ENCODE measurements around the gene ABCA8. TPM values are rescaled to one million over a fixed set of nuclear protein-coding genes. Genes with fewer than 3 reads are reported as not detected.

ABCA8 gene, protein sequence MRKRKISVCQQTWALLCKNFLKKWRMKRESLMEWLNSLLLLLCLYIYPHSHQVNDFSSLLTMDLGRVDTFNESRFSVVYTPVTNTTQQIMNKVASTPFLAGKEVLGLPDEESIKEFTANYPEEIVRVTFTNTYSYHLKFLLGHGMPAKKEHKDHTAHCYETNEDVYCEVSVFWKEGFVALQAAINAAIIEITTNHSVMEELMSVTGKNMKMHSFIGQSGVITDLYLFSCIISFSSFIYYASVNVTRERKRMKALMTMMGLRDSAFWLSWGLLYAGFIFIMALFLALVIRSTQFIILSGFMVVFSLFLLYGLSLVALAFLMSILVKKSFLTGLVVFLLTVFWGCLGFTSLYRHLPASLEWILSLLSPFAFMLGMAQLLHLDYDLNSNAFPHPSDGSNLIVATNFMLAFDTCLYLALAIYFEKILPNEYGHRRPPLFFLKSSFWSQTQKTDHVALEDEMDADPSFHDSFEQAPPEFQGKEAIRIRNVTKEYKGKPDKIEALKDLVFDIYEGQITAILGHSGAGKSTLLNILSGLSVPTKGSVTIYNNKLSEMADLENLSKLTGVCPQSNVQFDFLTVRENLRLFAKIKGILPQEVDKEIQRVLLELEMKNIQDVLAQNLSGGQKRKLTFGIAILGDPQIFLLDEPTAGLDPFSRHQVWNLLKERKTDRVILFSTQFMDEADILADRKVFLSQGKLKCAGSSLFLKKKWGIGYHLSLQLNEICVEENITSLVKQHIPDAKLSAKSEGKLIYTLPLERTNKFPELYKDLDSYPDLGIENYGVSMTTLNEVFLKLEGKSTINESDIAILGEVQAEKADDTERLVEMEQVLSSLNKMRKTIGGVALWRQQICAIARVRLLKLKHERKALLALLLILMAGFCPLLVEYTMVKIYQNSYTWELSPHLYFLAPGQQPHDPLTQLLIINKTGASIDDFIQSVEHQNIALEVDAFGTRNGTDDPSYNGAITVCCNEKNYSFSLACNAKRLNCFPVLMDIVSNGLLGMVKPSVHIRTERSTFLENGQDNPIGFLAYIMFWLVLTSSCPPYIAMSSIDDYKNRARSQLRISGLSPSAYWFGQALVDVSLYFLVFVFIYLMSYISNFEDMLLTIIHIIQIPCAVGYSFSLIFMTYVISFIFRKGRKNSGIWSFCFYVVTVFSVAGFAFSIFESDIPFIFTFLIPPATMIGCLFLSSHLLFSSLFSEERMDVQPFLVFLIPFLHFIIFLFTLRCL (N-terminal part only)
- total RNA-seq (2022; extraction: Qiagen RNA extraction; ENCODE audit: low read depth), result 0.30 to 0.62 TPM (median 0.34 TPM) in 4 of 5 replicates, not detected in the other

DNA sequence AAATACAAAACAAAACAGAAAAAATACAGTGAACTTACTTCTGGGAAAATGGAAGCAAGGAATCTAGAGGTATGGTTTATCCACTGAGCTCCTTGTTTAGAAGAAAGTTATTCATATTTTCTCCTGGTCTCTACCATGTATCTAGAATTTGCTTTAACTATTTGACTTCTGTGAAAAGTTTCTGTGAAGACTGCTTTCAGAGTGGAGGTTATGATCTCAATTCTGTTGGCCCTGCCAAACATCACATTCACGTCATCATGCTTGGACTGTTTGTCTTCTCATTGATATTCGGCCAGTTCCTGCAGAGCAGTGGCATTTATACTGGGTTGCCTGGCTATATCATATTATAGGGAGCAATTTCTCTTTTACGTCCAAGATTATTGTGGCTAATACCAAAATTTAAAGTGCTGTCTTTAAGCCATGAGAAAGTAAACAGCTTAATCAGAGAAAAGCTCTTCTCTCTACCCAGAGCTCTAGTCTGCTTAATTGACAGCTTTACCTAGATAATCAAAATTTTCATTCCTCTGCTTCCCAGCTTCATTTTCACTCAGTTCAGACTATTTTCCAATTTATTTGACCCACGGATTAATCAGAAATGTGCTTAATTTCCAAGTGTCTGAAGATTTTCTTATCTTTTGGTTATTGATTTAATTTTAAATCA, at the start of gene ABCA8:
ABCA8 (minus strand) TSS at position 212 of the 661 bp plus-strand sequence. CDS start 13,358 bp downstream, outside the sequence.

Other genes starting within 250 kb of the ABCA8 start
- not detected in 5 replicates for gene ABCA9, start 105.5 kb upstream of the ABCA8 start, total RNA-seq (2022; extraction: Qiagen RNA extraction; ENCODE audit: low read depth)
- 0.23 TPM in 1 of 5 replicates, not detected in the others for gene ABCA6, start 186.5 kb upstream of the ABCA8 start, total RNA-seq (2022; extraction: Qiagen RNA extraction; ENCODE audit: low read depth)